ENCODE results near the gene ANKRD42.

The ANKRD42 gene

GRCh38 chr11:83168756-83169155 lies 24.8 kb upstream of the ANKRD42 start:
- H3K9me3 ChIP-seq, result no peaks in the 10 kb centered on the region
- H3K4me1 ChIP-seq (ENCODE audit: control insufficient read depth in 1 of 2, insufficient read depth in 1 of 2, low read depth in 1 of 2, low read length in 1 of 2), result peaks cover 30 to 33% of the 10 kb centered on the region in 2 experiments
- H3K27me3 ChIP-seq, result no peaks in the 10 kb centered on the region
- H3K36me3 ChIP-seq, result peaks cover 90% of the 10 kb centered on the region
- TF ChIP-seq CTCF (IDR thresholded peaks at IDR 0.05), result no peak
- no peak overlapping the region for H3K27ac ChIP-seq
- H3K4me3 ChIP-seq (ENCODE audit: low read depth in 1 of 2, low read length in 1 of 2), result no peak overlapping the region

- no peaks in the 10 kb centered on the region for H3K27me3 ChIP-seq
- H3K36me3 ChIP-seq, result peaks cover 86% of the 10 kb centered on the region
- no peaks in the 10 kb centered on the region for H3K9me3 ChIP-seq
- no peak for TF ChIP-seq CTCF (IDR thresholded peaks at IDR 0.05)
- peaks cover 45 to 51% of the 10 kb centered on the region in 2 experiments for H3K4me1 ChIP-seq (ENCODE audit: control insufficient read depth in 1 of 2, insufficient read depth in 1 of 2, low read depth in 1 of 2, low read length in 1 of 2)
- H3K27ac ChIP-seq, result peak overlapping the region; percentile 49
- no peak overlapping the region for H3K4me3 ChIP-seq (ENCODE audit: low read depth in 1 of 2, low read length in 1 of 2)
These were observed 22.6 kb upstream of the ANKRD42 start for GRCh38 chr11:83170865-83171264.

GRCh38 chr11:83172551-83172950 lies 21.0 kb upstream of the ANKRD42 start:
- H3K27ac ChIP-seq, result peak overlapping the region; percentile 49
- peaks cover 86% of the 10 kb centered on the region for H3K36me3 ChIP-seq
- H3K27me3 ChIP-seq, result no peaks in the 10 kb centered on the region
- no peak for TF ChIP-seq CTCF (IDR thresholded peaks at IDR 0.05)
- H3K4me1 ChIP-seq (ENCODE audit: control insufficient read depth in 1 of 2, insufficient read depth in 1 of 2, low read depth in 1 of 2, low read length in 1 of 2), result peaks cover 47 to 52% of the 10 kb centered on the region in 2 experiments
- H3K9me3 ChIP-seq, result no peaks in the 10 kb centered on the region
- no peak overlapping the region for H3K4me3 ChIP-seq (ENCODE audit: low read depth in 1 of 2, low read length in 1 of 2)

GRCh38 chr11:83174008-83174407 lies 19.5 kb upstream of the ANKRD42 start:
- Histone ChIP-seq H3K4me3 (ENCODE audit: low read depth in 1 of 2, low read length in 1 of 2) (peak overlapping the region in 1 of 2 experiments; percentile 12), H3K36me3 (peaks cover 85% of the 10 kb centered on the region), H3K27me3 (no peaks in the 10 kb centered on the region), H3K4me1 (ENCODE audit: control insufficient read depth in 1 of 2, insufficient read depth in 1 of 2, low read depth in 1 of 2, low read length in 1 of 2) (peaks cover 47 to 52% of the 10 kb centered on the region in 2 experiments), H3K27ac (peak overlapping the region; percentile 76), H3K9me3 (no peaks in the 10 kb centered on the region)
- TF ChIP-seq CTCF (IDR thresholded peaks at IDR 0.05), result no peak

GRCh38 chr11:83175815-83176214 lies 17.7 kb upstream of the ANKRD42 start:
- Histone ChIP-seq H3K36me3 (peaks cover 85% of the 10 kb centered on the region), H3K9me3 (no peaks in the 10 kb centered on the region), H3K27ac (peak overlapping the region; percentile 45), H3K4me1 (ENCODE audit: control insufficient read depth in 1 of 2, insufficient read depth in 1 of 2, low read depth in 1 of 2, low read length in 1 of 2) (peaks cover 37 to 40% of the 10 kb centered on the region in 2 experiments), H3K4me3 (ENCODE audit: low read depth in 1 of 2, low read length in 1 of 2) (no peak overlapping the region), H3K27me3 (no peaks in the 10 kb centered on the region)
- no peak for TF ChIP-seq CTCF (IDR thresholded peaks at IDR 0.05)

DNA sequence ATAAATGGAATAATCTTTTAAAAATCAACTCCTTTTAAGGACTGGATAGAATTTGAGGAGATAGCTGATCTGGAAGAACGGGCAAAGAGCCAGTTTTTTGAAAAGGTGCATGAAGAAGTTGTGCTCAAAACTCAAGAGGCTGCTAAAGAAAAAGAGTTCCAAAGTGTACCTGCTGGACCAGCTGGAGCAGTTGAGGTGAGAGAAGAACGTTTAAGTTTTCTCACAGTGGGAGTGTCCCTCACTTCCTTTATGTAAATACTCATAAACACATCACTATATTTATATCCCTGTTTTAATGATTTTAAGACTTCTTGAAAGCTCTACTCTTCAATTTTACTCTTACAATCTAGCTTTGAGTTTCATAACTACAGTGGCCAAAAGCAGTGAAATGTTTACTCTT lies 11.7 kb upstream of the ANKRD42 start:
- Histone ChIP-seq H3K9me3 (no peaks in the 10 kb centered on the region), H3K36me3 (peaks cover 97% of the 10 kb centered on the region), H3K4me1 (ENCODE audit: control insufficient read depth in 1 of 2, insufficient read depth in 1 of 2, low read depth in 1 of 2, low read length in 1 of 2) (no peaks in the 10 kb centered on the region), H3K27me3 (no peaks in the 10 kb centered on the region), H3K27ac (peak overlapping the region; percentile 31), H3K4me3 (ENCODE audit: low read depth in 1 of 2, low read length in 1 of 2) (no peak overlapping the region)
- no peak for TF ChIP-seq CTCF (IDR thresholded peaks at IDR 0.05)

Measured in neutrophil (primary cell).